CD14-positive monocyte (primary cell): ENCODE data around the gene SLC7A8. TPM values are rescaled to one million over a fixed set of nuclear protein-coding genes. Genes with fewer than 3 reads are reported as not detected.

Experiments used
- DNase-seq, 3 donors: peaks; one replicate each; pipeline ENCODE4 v3.0.0-alpha.2; 2011 to 2022
- H2AFZ ChIP-seq: 2 replicates; pipeline ENCODE4 v1.6.0; 2012; ENCODE audit warnings: mild to moderate bottlenecking, low read depth, low read length, inconsistent platforms; ENCODE audit not compliant: insufficient read depth, poor library complexity, severe bottlenecking
- H3K27ac ChIP-seq, 2 donors: 1 replicate in 1 of 2; 2 replicates in 1 of 2; pipeline ENCODE4 v1.5.1; 2012 to 2013; ENCODE audit warnings: low read length in 2 of 2, control low read depth in 1 of 2, inconsistent platforms in 1 of 2, low read depth in 1 of 2, mild to moderate bottlenecking in 1 of 2
- H3K27me3 ChIP-seq, 2 donors: one replicate each; pipeline versions ENCODE4 v1.6.0 to v1.6.1; 2011 to 2013; ENCODE audit warnings: low read length in 2 of 2; ENCODE audit not compliant: control insufficient read depth in 2 of 2, insufficient read depth in 2 of 2
- H3K36me3 ChIP-seq, 2 donors: replicated peaks in 1 of 2; 1 replicate in 1 of 2; 2 replicates in 1 of 2; pipeline versions ENCODE4 v1.5.1 to v1.6.1; 2012 to 2013; ENCODE audit warnings: low read length in 2 of 2, control low read depth in 1 of 2, inconsistent platforms in 1 of 2, mild to moderate bottlenecking in 1 of 2; ENCODE audit not compliant: insufficient read depth in 2 of 2, control insufficient read depth in 1 of 2
- H3K4me1 ChIP-seq, 2 donors: 1 replicate in 1 of 2; 2 replicates in 1 of 2; pipeline versions ENCODE4 v1.5.1 to v1.6.1; 2012 to 2013; ENCODE audit warnings: low read length in 2 of 2, control low read depth in 1 of 2, inconsistent platforms in 1 of 2, mild to moderate bottlenecking in 1 of 2, moderate library complexity in 1 of 2; ENCODE audit not compliant: insufficient read depth in 2 of 2, control insufficient read depth in 1 of 2
- H3K4me2 ChIP-seq: replicated peaks from 2 replicates; pipeline ENCODE3; 2012; ENCODE audit warnings: low read length, moderate library complexity, mild to moderate bottlenecking; ENCODE audit not compliant: poor library complexity, severe bottlenecking; ENCODE audit errors: extremely low read depth
- H3K4me3 ChIP-seq, 3 experiments: fragments of 200-600 bp in 1 of 3; sonication (generic) in 1 of 3; replicated peaks in 1 of 3; 1 replicate in 2 of 3; 2 replicates in 1 of 3; pipeline ENCODE4 v1.5.1; 2011 to 2013; ENCODE audit warnings: low read length in 3 of 3, mild to moderate bottlenecking in 3 of 3, control low read depth in 2 of 3, low read depth in 2 of 3, inconsistent platforms in 1 of 3, moderate library complexity in 1 of 3
- H3K79me2 ChIP-seq: 2 replicates; pipeline ENCODE4 v1.6.0; 2012; ENCODE audit warnings: mild to moderate bottlenecking, control low read depth, inconsistent platforms, low read length, moderate library complexity; ENCODE audit not compliant: insufficient read depth
- H3K9ac ChIP-seq: 2 replicates; pipeline ENCODE4 v1.6.0; 2017; ENCODE audit warnings: low read length, mild to moderate bottlenecking; ENCODE audit not compliant: insufficient read depth, poor library complexity, severe bottlenecking
- H3K9me3 ChIP-seq, 2 donors: replicated peaks in 1 of 2; 1 replicate in 1 of 2; 2 replicates in 1 of 2; pipeline versions ENCODE4 v1.5.1 to v1.6.1; 2012 to 2013; ENCODE audit warnings: low read length in 2 of 2, control low read depth in 1 of 2; ENCODE audit not compliant: control insufficient read depth in 1 of 2, insufficient read depth in 1 of 2
- H4K20me1 ChIP-seq: 2 replicates; pipeline ENCODE4 v1.6.0; 2012; ENCODE audit warnings: mild to moderate bottlenecking, low read length, control low read depth, moderate library complexity; ENCODE audit not compliant: insufficient read depth
- H3K27ac Mint-ChIP-seq, 7 donors: one replicate each; pipeline ENCODE4 v1.8.0; 2020; ENCODE audit warnings: mild to moderate bottlenecking in 7 of 7, mixed read lengths in 7 of 7, moderate library complexity in 6 of 7, inconsistent platforms in 2 of 7
- H3K27me3 Mint-ChIP-seq, 3 donors: one replicate each; pipeline ENCODE4 v1.8.0; 2021 to 2022; ENCODE audit warnings: low read depth in 3 of 3, mild to moderate bottlenecking in 3 of 3, mixed read lengths in 3 of 3, moderate library complexity in 3 of 3, inconsistent platforms in 1 of 3
- H3K36me3 Mint-ChIP-seq, 2 donors: one replicate each; pipeline ENCODE4 v1.8.0; 2020; ENCODE audit warnings: mixed read lengths in 2 of 2, inconsistent platforms in 1 of 2, mild to moderate bottlenecking in 1 of 2
- H3K4me1 Mint-ChIP-seq: one replicate; pipeline ENCODE4 v1.8.0; 2020; ENCODE audit warnings: mild to moderate bottlenecking, mixed read lengths
- H3K4me3 Mint-ChIP-seq, 2 donors: one replicate each; pipeline ENCODE4 v1.8.0; 2020; ENCODE audit warnings: mild to moderate bottlenecking in 2 of 2, mixed read lengths in 2 of 2, moderate library complexity in 1 of 2
- H3K9me3 Mint-ChIP-seq, 7 donors: one replicate each; pipeline ENCODE4 v1.8.0; 2020 to 2022; ENCODE audit warnings: mixed read lengths in 7 of 7, mild to moderate bottlenecking in 6 of 7, moderate library complexity in 6 of 7, inconsistent platforms in 2 of 7
- CTCF ChIP-seq: fragments of 200-600 bp; IDR thresholded peaks from one replicate; pipeline ENCODE4 v1.8.0; 2022; ENCODE audit warnings: antibody characterized with exemption, mild to moderate bottlenecking
- WGBS: methylation state at CpG from one replicate; pipeline ENCODE4 v1.1.5; 2013; ENCODE audit warnings: missing lambda C conversion rate; ENCODE audit not compliant: insufficient coverage; 5-methylcytosine and 5-hydroxymethylcytosine counted together
- intact Hi-C, 2 donors: fragments of 100-400 bp; cut with micrococcal nuclease; formaldehyde crosslinking; loops; one replicate each; pipeline versions ENCODE4 v1.15.0 to v1.15.1; 2023
- polyA plus RNA-seq, 3 donors: library from polyadenylated mRNA; depleted of rRNA in 1 of 3; unstranded in 2 of 3; stranded (reverse) in 1 of 3; fragments of 300-500 nt in 2 of 3; fragments of >200 nt in 1 of 3; fragmentation: Illumina TruSeq in 2 of 3; gene quantifications; 1 replicate in 2 of 3; 2 replicates in 1 of 3; pipeline ENCODE4 v1.2.3, GENCODE V29; 2012 to 2021

The SLC7A8 gene
- polyA plus RNA-seq, 3 donors: 0.05 to 0.53 (median 0.25) TPM

- Mint-ChIP-seq H3K27me3 (peaks cover 0 to 2% (median 0%) of the 10 kb centered on the region in 3 donors), H3K27ac (no peak overlapping the region), H3K4me3 (no peak overlapping the region), H3K36me3 (no peaks in the 10 kb centered on the region), H3K4me1 (peaks cover 39% of the 10 kb centered on the region), H3K9me3 (peaks cover 0 to 2% (median 0%) of the 10 kb centered on the region in 7 donors)
- Histone ChIP-seq H4K20me1 (no peaks in the 10 kb centered on the region), H3K27ac (no peak overlapping the region), H3K4me3 (no peak overlapping the region), H3K9ac (no peak overlapping the region), H3K9me3 (no peaks in the 10 kb centered on the region), H3K4me2 (no peak overlapping the region), H3K79me2 (peaks cover 13% of the 10 kb centered on the region), H3K36me3 (no peaks in the 10 kb centered on the region), H3K4me1 (peaks cover 23 to 31% of the 10 kb centered on the region in 2 donors), H2AFZ (peak overlapping the region; percentile 2), H3K27me3 (no peaks in the 10 kb centered on the region)
- no peak for DNase-seq
- 79% methylated on average over 4 of the region's 8 CpGs for WGBS
- TF ChIP-seq CTCF: no peak
- intact Hi-C loops: no loop called here
These were observed 60.0 kb downstream of the SLC7A8 start for GRCh38 chr14:23123419-23123818.

- no peaks in the 10 kb centered on the region for H3K36me3 Mint-ChIP-seq
- peaks cover 36 to 40% of the 10 kb centered on the region in 2 donors for H3K4me1 ChIP-seq
- WGBS: 90% methylated on average over 2 of the region's 6 CpGs
- no peak overlapping the region for H3K4me2 ChIP-seq
- H3K9me3 ChIP-seq: no peaks in the 10 kb centered on the region
- no peak overlapping the region for H3K9ac ChIP-seq
- H3K27me3 Mint-ChIP-seq: peaks cover 0 to under 1% (median 0%) of the 10 kb centered on the region in 3 donors
- intact Hi-C loops: no loop called here
- no peak for DNase-seq
- H3K79me2 ChIP-seq: peaks cover 26% of the 10 kb centered on the region
- peaks cover 0 to 2% (median 0%) of the 10 kb centered on the region in 7 donors for H3K9me3 Mint-ChIP-seq
- no peak overlapping the region for H3K27ac ChIP-seq
- H2AFZ ChIP-seq: no peak overlapping the region
- no peaks in the 10 kb centered on the region for H3K27me3 ChIP-seq
- peaks cover 47% of the 10 kb centered on the region for H3K4me1 Mint-ChIP-seq
- no peaks in the 10 kb centered on the region for H4K20me1 ChIP-seq
- H3K36me3 ChIP-seq: no peaks in the 10 kb centered on the region
- H3K4me3 Mint-ChIP-seq: no peak overlapping the region
- no peak overlapping the region for H3K4me3 ChIP-seq
- H3K27ac Mint-ChIP-seq: no peak overlapping the region
- no peak for TF ChIP-seq CTCF
These were observed 61.4 kb downstream of the SLC7A8 start for GRCh38 chr14:23122086-23122485.
